OCI-LY1 (cell line): ENCODE results near the gene LRRFIP1.

Source experiments
- H2AFZ ChIP-seq: fragments of 200-600 bp; sonication (generic), shearing (Covaris generic); 2 replicates; pipeline ENCODE4 v1.6.0; 2014; ENCODE audit warnings: antibody characterized with exemption, mild to moderate bottlenecking, low read length
- H3F3A ChIP-seq: fragments of 200-600 bp; sonication (generic), shearing (Covaris generic); 2 replicates; pipeline ENCODE4 v1.6.0; 2014; ENCODE audit warnings: mild to moderate bottlenecking, antibody characterized with exemption, low read length, moderate library complexity; ENCODE audit not compliant: insufficient read depth
- H3K27ac ChIP-seq: fragments of 200-600 bp; sonication (generic); 2 replicates; pipeline ENCODE4 v1.5.1; 2014; ENCODE audit warnings: low read length, mixed run types, mild to moderate bottlenecking, low read depth; ENCODE audit not compliant: poor library complexity, severe bottlenecking
- H3K27me3 ChIP-seq: fragments of 200-600 bp; sonication (generic); 2 replicates; pipeline ENCODE4 v1.6.0; 2014; ENCODE audit warnings: antibody characterized with exemption, mild to moderate bottlenecking, low read length, moderate library complexity; ENCODE audit not compliant: insufficient read depth
- H3K36me3 ChIP-seq: fragments of 200-600 bp; sonication (generic); 2 replicates; pipeline ENCODE4 v1.6.1; 2014; ENCODE audit warnings: mild to moderate bottlenecking, antibody characterized with exemption, low read length, moderate library complexity, mixed read lengths; ENCODE audit not compliant: insufficient read depth
- H3K4me1 ChIP-seq: fragments of 200-600 bp; sonication (generic); 2 replicates; pipeline ENCODE4 v1.5.1; 2014; ENCODE audit warnings: mild to moderate bottlenecking, low read length, moderate library complexity; ENCODE audit not compliant: insufficient read depth, severe bottlenecking
- H3K4me2 ChIP-seq: fragments of 200-600 bp; sonication (generic), shearing (Covaris generic); 2 replicates; pipeline ENCODE4 v1.6.1; 2014; ENCODE audit warnings: low read length
- H3K4me3 ChIP-seq: fragments of 200-600 bp; sonication (generic); 2 replicates; pipeline ENCODE4 v1.5.1; 2014; ENCODE audit warnings: low read length, low read depth, mild to moderate bottlenecking, mixed read lengths; ENCODE audit not compliant: poor library complexity, severe bottlenecking
- H3K79me2 ChIP-seq: fragments of 200-600 bp; shearing (Covaris generic); 2 replicates; pipeline ENCODE4 v1.6.1; 2016; ENCODE audit warnings: mixed run types, low read length, mixed read lengths; ENCODE audit not compliant: insufficient read depth
- H3K9ac ChIP-seq: fragments of 200-600 bp; sonication (generic), shearing (Covaris generic); 2 replicates; pipeline ENCODE4 v1.6.1; 2014; ENCODE audit warnings: mild to moderate bottlenecking, low read length, mixed read lengths
- H3K9me2 ChIP-seq: fragments of 200-600 bp; sonication (generic), shearing (Covaris generic); 2 replicates; pipeline ENCODE4 v1.6.1; 2014; ENCODE audit warnings: low read depth, mild to moderate bottlenecking, low read length, mixed read lengths
- H3K9me3 ChIP-seq: fragments of 200-600 bp; shearing (Covaris generic); 2 replicates; pipeline ENCODE4 v1.6.1; 2014; ENCODE audit warnings: low read length, mixed read lengths
- H4K20me1 ChIP-seq: fragments of 200-600 bp; sonication (generic), shearing (Covaris generic); 2 replicates; pipeline ENCODE4 v1.6.0; 2016; ENCODE audit warnings: mild to moderate bottlenecking, low read length; ENCODE audit not compliant: insufficient read depth
- EZH2 ChIP-seq: fragments of 200-600 bp; sonication (generic), shearing (Covaris generic); IDR thresholded peaks from 2 replicates; pipeline ENCODE4 v1.8.0; 2017; ENCODE audit warnings: borderline replicate concordance, mixed run types, mild to moderate bottlenecking, antibody characterized with exemption, low read length, moderate library complexity, mixed read lengths
- TF ChIP-seq, protein P1 (sequence below): fragments of 200-600 bp; sonication (generic), shearing (Covaris generic); IDR thresholded peaks from 2 replicates; pipeline ENCODE4 v1.5.1; 2017; ENCODE audit warnings: mild to moderate bottlenecking, antibody characterized with exemption, low read length, moderate library complexity, mixed read lengths

LRRFIP1 gene

DNA sequence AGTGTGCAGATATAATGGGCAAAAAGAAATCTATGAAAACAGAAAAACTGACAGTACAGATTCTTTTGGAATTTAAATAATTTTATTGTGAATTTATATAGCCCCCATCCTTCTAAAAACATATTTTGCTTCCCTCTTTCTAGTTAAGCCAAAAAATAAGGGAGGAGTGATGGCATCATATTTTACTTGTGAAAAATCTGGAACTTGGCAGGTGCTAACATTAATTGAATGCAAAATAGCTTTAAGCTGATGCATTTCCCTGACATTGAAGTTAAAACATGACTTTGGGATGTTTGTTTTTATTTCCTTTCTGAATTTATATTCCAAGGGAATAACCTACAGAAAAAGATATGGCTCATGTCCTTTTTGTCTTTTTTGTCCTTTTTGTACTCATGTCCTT is 88.6 kb downstream of the LRRFIP1 start:
- Histone ChIP-seq H4K20me1 (no peaks in the 10 kb centered on the region), H3K36me3 (peaks cover 29% of the 10 kb centered on the region; the same call in 1 of the 2 replicates), H3K4me3 (no peak overlapping the region), H3K4me2 (no peak overlapping the region), H3K9ac (no peak overlapping the region), H3K27me3 (no peaks in the 10 kb centered on the region), H3K79me2 (peaks cover 11% of the 10 kb centered on the region; the same call in 1 of the 2 replicates), H3F3A (no peaks in the 10 kb centered on the region), H3K9me3 (no peaks in the 10 kb centered on the region), H3K4me1 (peaks cover 22% of the 10 kb centered on the region), H2AFZ (no peak overlapping the region), H3K9me2 (no peaks in the 10 kb centered on the region), H3K27ac (no peak overlapping the region)
- TF ChIP-seq, protein P1, sequence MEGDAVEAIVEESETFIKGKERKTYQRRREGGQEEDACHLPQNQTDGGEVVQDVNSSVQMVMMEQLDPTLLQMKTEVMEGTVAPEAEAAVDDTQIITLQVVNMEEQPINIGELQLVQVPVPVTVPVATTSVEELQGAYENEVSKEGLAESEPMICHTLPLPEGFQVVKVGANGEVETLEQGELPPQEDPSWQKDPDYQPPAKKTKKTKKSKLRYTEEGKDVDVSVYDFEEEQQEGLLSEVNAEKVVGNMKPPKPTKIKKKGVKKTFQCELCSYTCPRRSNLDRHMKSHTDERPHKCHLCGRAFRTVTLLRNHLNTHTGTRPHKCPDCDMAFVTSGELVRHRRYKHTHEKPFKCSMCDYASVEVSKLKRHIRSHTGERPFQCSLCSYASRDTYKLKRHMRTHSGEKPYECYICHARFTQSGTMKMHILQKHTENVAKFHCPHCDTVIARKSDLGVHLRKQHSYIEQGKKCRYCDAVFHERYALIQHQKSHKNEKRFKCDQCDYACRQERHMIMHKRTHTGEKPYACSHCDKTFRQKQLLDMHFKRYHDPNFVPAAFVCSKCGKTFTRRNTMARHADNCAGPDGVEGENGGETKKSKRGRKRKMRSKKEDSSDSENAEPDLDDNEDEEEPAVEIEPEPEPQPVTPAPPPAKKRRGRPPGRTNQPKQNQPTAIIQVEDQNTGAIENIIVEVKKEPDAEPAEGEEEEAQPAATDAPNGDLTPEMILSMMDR = no peak
- no peak for TF ChIP-seq EZH2

DNA sequence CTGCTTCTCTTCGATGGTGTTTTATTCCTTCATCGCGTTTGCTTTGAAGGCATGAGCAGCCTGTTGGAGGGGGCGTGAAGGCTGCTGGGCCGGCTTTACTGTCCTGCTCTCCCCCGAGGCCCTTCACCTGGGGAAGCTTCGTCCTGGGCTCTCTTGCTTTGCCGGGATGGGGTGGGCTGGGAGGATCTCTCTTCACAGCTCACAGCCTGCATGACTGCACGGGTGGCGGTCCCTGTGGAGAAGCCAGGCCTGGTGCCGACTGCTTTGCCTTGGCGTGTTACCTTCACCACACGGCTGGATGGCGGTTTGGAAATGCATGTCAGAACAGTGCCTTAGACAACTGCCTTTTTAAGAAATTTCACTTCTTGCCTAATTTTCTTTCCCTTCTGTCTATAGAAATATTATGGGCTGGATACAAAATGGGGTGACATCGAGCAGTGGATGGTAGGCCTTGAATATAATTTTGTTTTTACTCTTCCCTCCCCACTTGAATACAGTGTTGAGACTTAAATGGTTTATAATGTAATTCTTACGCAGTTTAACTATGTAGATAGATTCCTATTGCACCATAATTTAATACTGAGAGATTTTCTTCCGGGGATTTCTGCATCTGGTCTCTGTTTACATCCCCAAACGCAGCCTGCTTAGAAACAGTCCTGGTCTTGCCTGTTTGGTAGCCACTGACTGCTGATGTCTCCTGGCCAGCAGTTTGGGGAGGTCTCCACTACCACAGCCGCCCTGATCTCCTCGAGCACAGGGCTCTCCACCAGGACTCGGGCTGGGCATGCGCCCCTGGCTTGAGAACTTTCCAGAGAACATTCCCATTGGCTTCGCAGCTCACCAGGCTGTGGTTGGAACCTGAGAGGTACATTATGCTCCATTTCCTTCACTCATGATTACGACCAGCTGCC is 90.2 kb downstream of the LRRFIP1 start:
- Histone ChIP-seq H3K9ac (no peak overlapping the region), H3K36me3 (peaks cover 26% of the 10 kb centered on the region; the same call in 1 of the 2 replicates), H3F3A (no peaks in the 10 kb centered on the region), H3K4me1 (peaks cover 12% of the 10 kb centered on the region), H3K4me2 (no peak overlapping the region), H4K20me1 (no peaks in the 10 kb centered on the region), H2AFZ (no peak overlapping the region), H3K4me3 (no peak overlapping the region), H3K27me3 (no peaks in the 10 kb centered on the region), H3K27ac (no peak overlapping the region), H3K79me2 (peaks cover 11% of the 10 kb centered on the region; the same call in 1 of the 2 replicates), H3K9me2 (no peaks in the 10 kb centered on the region), H3K9me3 (no peaks in the 10 kb centered on the region)
- TF ChIP-seq, protein P1 = no peak
- TF ChIP-seq EZH2 = no peak

DNA sequence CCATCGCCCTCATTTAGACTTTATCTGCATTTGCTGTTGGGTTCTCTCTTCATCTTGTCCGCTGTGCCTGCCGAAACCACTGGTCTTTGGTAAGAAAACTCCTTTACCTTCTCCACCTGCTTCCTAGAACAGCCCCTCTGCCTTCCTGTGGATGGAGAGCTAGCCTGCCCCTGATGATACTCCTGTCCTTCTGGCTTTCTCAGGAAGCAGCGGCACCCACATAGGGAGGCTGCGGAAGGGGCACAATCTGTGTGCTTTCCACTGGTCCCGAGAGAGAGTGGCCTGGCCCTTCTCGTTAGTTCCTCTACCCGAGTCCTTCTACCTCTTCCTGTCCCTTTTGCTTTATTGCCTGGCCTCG is 90.9 kb downstream of the LRRFIP1 start:
- Histone ChIP-seq H3K4me2 (no peak overlapping the region), H3K36me3 (peaks cover 26% of the 10 kb centered on the region; the same call in 1 of the 2 replicates), H3F3A (no peaks in the 10 kb centered on the region), H3K79me2 (peaks cover 11% of the 10 kb centered on the region; the same call in 1 of the 2 replicates), H3K9ac (no peak overlapping the region), H3K4me1 (peaks cover 10% of the 10 kb centered on the region), H3K9me2 (no peaks in the 10 kb centered on the region), H3K27me3 (no peaks in the 10 kb centered on the region), H3K27ac (no peak overlapping the region), H4K20me1 (peaks cover 2% of the 10 kb centered on the region; the same call in 1 of the 2 replicates), H3K4me3 (no peak overlapping the region), H2AFZ (no peak overlapping the region), H3K9me3 (no peaks in the 10 kb centered on the region)
- no peak for TF ChIP-seq EZH2
- TF ChIP-seq, protein P1 = no peak
